Measurements from ENCODE around the gene ZEB2. TPM values are rescaled to one million over a fixed set of nuclear protein-coding genes. Genes with fewer than 3 reads are reported as not detected.

The ZEB2 gene
- total RNA-seq, 2 experiments from 2014 or later = 13.5 to 14.9 TPM

DNA sequence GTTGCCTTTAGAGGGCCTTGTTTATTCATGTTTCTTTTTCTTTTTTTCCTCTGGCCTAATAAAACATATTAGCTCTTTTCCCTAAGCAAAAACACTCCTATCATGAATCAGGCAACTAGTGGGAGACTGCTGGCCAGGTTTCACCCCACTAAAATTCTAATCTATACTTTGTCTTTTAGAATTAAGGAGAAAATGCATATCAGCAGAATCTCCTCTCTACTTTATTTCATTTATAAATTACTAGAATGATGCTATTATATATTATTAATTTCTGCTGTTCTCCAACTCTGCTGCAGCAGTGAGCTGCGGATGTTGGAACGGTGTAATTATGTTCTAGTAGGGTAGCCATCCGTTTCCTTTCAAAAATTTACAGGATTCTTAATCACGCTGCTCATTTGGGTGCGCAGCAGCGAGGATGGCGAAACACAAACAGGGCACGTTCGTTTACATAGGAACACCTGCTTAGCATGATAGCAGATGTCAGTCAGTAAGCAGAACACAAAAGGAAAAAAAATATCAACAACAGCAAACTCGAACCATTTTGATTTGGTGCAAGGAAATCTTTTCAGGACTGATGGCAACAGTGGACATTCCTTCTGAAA is 30.5 kb downstream of the ZEB2 start:
- intact Hi-C loops (cut with micrococcal nuclease) = no loop called here

DNA sequence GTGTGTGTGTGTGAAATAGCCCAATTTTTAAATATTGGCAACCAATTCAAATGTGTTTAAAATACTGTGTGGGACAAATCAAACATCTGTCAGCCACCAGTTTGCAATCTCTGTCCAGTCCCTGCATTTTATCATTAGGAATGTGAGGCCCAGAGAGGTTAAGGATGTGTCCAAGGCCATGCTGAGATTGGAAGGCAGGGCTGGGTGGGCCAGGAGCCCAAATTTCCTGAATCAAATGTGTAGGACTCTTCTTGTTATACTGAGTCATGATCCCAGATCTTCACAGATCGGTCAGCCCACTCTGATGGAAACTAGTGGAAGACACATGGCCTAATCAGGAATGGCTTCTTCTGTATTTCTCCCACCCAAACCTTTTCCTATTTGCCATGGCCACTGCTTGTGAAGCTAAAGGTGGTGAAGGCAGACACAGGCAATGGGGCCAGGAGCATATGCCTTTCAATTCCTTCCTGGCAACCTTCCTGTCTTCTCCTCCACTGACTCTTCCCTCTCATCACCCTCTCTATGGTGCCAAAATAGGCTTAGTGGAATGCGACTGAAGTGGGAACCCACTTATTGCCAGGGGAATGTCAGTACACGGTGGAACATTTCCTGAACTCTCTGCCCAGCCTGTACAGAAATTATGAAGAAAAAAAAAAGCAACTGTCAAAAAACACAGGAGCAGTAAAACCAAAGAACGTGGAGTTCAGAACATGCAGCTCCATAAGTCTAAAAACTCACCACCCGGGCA is 35.5 kb downstream of the ZEB2 start:
- DNase-seq = no peak
- H3K36me3 Mint-ChIP-seq (ENCODE audit: low read depth) = no peaks in the 10 kb centered on the region
- no peak overlapping the region for H3K4me3 Mint-ChIP-seq
- POLR2A ChIA-PET = interaction anchor here (0.7 kb wide), 1 partner anchor 1008 kb away, joined by 3 read pairs; no protein-coding TSS in a partner anchor
- H3K27me3 Mint-ChIP-seq = no peaks in the 10 kb centered on the region
- H3K9me3 Mint-ChIP-seq = no peaks in the 10 kb centered on the region
- TF ChIP-seq, protein P1, sequence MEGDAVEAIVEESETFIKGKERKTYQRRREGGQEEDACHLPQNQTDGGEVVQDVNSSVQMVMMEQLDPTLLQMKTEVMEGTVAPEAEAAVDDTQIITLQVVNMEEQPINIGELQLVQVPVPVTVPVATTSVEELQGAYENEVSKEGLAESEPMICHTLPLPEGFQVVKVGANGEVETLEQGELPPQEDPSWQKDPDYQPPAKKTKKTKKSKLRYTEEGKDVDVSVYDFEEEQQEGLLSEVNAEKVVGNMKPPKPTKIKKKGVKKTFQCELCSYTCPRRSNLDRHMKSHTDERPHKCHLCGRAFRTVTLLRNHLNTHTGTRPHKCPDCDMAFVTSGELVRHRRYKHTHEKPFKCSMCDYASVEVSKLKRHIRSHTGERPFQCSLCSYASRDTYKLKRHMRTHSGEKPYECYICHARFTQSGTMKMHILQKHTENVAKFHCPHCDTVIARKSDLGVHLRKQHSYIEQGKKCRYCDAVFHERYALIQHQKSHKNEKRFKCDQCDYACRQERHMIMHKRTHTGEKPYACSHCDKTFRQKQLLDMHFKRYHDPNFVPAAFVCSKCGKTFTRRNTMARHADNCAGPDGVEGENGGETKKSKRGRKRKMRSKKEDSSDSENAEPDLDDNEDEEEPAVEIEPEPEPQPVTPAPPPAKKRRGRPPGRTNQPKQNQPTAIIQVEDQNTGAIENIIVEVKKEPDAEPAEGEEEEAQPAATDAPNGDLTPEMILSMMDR (IDR thresholded peaks at IDR 0.05) = no peak
- CTCF ChIA-PET = no interaction called here
- intact Hi-C loops (cut with micrococcal nuclease) = no loop called here
- no peak for ATAC-seq
- H3K4me1 Mint-ChIP-seq (ENCODE audit: low read depth) = peaks cover 8% of the 10 kb centered on the region
- H3K27ac Mint-ChIP-seq = no peak overlapping the region

More for the DNA sequence above, 30.5 kb downstream of the ZEB2 start:
- ATAC-seq (no peak), DNase-seq (no peak)
- TF ChIP-seq, protein P1 (IDR thresholded peaks at IDR 0.05) = no peak
- ChIA-PET CTCF (no interaction called here), POLR2A (no interaction called here)
- peaks cover 22% of the 10 kb centered on the region for H3K4me1 Mint-ChIP-seq (ENCODE audit: low read depth)
- no peak overlapping the region for H3K27ac Mint-ChIP-seq
- no peaks in the 10 kb centered on the region for H3K36me3 Mint-ChIP-seq (ENCODE audit: low read depth)
- no peaks in the 10 kb centered on the region for H3K27me3 Mint-ChIP-seq
- no peak overlapping the region for H3K4me3 Mint-ChIP-seq
- no peaks in the 10 kb centered on the region for H3K9me3 Mint-ChIP-seq

DNA sequence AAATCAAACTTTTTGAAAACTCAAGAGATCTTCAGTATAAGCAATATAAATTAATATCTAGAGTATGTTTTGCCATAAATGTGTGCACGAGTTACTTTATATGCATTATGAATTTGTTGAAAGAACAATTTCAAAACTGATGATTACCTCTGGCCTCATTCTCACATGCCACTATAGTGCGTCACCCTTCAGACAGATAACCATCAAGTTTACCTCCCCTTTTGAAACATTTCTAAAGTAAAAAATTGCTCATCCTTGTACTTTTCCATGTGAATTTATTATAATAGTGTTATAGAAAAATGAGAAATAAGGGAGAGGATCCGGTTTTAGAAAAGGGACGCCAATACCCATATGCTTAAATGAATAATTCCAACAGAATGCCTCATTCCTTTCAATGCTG is 38.3 kb downstream of the ZEB2 start:
- H3K27me3 Mint-ChIP-seq = no peaks in the 10 kb centered on the region
- H3K4me3 Mint-ChIP-seq = no peak overlapping the region
- H3K27ac Mint-ChIP-seq = no peak overlapping the region
- peaks cover 11% of the 10 kb centered on the region for H3K4me1 Mint-ChIP-seq (ENCODE audit: low read depth)
- TF ChIP-seq, protein P1 (IDR thresholded peaks at IDR 0.05) = no peak
- ChIA-PET CTCF (no interaction called here), POLR2A (no interaction called here)
- no peaks in the 10 kb centered on the region for H3K36me3 Mint-ChIP-seq (ENCODE audit: low read depth)
- intact Hi-C loops (cut with micrococcal nuclease) = no loop called here
- no peak for ATAC-seq
- no peaks in the 10 kb centered on the region for H3K9me3 Mint-ChIP-seq
- no peak for DNase-seq

DNA sequence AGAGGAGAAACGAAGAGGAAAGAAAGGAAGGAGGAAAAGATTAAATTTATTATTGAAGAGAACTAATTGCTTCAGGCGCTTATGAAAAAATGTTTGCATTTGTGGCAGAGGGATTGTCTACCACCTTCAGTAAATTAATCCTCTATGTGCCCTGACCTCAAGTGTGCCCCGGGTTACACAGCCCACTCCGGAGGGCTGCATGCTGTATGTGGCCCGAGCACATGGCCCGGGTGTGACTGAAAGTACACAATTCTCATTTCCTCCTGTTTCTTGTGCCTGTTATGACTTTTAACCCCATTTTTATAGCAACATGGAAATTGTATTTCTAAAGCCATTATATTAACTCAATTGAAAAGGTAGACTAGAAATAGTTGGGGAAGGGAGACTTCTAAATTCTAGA is 38.8 kb downstream of the ZEB2 start:
- peaks cover 14% of the 10 kb centered on the region for H3K4me1 Mint-ChIP-seq (ENCODE audit: low read depth)
- no peaks in the 10 kb centered on the region for H3K9me3 Mint-ChIP-seq
- no peak for ATAC-seq
- TF ChIP-seq, protein P1 (IDR thresholded peaks at IDR 0.05) = no peak
- CTCF ChIA-PET = no interaction called here
- H3K4me3 Mint-ChIP-seq = no peak overlapping the region
- intact Hi-C loops (cut with micrococcal nuclease) = no loop called here
- H3K27ac Mint-ChIP-seq = no peak overlapping the region
- no peak for DNase-seq
- POLR2A ChIA-PET = interaction anchor here (0.9 kb wide), 1 partner anchor 25 kb away, joined by 3 read pairs; no protein-coding TSS in a partner anchor
- H3K36me3 Mint-ChIP-seq (ENCODE audit: low read depth) = no peaks in the 10 kb centered on the region
- no peaks in the 10 kb centered on the region for H3K27me3 Mint-ChIP-seq

DNA sequence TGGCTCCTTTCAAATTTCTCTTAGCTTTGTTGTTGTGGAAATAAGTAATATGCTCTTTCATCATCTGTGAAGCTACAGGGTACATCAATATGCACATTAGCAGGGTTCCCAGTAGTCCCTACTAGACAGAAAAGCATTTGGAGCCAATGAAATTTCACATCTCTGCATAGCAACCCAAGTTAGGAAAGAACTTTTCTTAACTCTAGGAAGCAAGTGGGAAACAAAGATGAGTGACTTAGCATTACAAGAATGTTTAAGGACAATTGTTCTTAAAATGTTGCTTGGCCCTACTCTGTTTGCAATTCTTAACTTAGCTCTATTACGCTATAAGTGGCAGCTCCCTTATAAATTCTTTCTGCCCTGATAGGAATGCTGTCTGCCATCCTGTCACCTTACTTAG is 39.6 kb downstream of the ZEB2 start:
- ATAC-seq = no peak
- no peaks in the 10 kb centered on the region for H3K9me3 Mint-ChIP-seq
- H3K27ac Mint-ChIP-seq = no peak overlapping the region
- no peaks in the 10 kb centered on the region for H3K36me3 Mint-ChIP-seq (ENCODE audit: low read depth)
- intact Hi-C loops (cut with micrococcal nuclease) = no loop called here
- no peaks in the 10 kb centered on the region for H3K27me3 Mint-ChIP-seq
- peaks cover 15% of the 10 kb centered on the region for H3K4me1 Mint-ChIP-seq (ENCODE audit: low read depth)
- DNase-seq = no peak
- no peak overlapping the region for H3K4me3 Mint-ChIP-seq
- CTCF ChIA-PET = interaction anchor here (0.8 kb wide), 1 partner anchor 65 kb away, joined by 3 read pairs; no protein-coding TSS in a partner anchor
- POLR2A ChIA-PET = interaction anchor here (0.9 kb wide), 1 partner anchor 26 kb away, joined by 3 read pairs; no protein-coding TSS in a partner anchor
- TF ChIP-seq, protein P1 (IDR thresholded peaks at IDR 0.05) = no peak

All from activated CD8-positive, alpha-beta T cell treated with anti-CD3 and anti-CD28 coated beads for 36 hours (primary cell).